H1 (cell line): ENCODE measurements around the gene OPHN1. TPM values are rescaled to one million over a fixed set of nuclear protein-coding genes. Genes with fewer than 3 reads are reported as not detected.

Source experiments
- POU5F1 ChIP-seq: IDR thresholded peaks from 2 replicates; pipeline ENCODE4 v1.6.1; 2011; ENCODE audit warnings: low read depth, mild to moderate bottlenecking, low read length, moderate library complexity
- polyA plus RNA-seq, 7 experiments: library from polyadenylated mRNA; depleted of rRNA in 3 of 7; stranded (reverse) in 5 of 7; unstranded in 2 of 7; fragments of >200 nt in 5 of 7; fragments of 200-250 nt in 2 of 7; gene quantifications; 1 replicate in 5 of 7; 2 replicates in 1 of 7; 4 replicates in 1 of 7; pipeline versions ENCODE4 v1.2.1 to v1.2.3, GENCODE V29; 2011 to 2013; ENCODE audit warnings: missing spikeins in 2 of 7, mixed read lengths in 2 of 7
- total RNA-seq: library from RNA; stranded (reverse); fragmentation: NEBNext Ultra II Directional; extraction: Animal tissue kit (Norgen Biotek cat#: 25700); gene quantifications from 2 replicates; pipeline ENCODE4 v1.2.1, GENCODE V29; 2021

OPHN1 gene
- total and polyA plus RNA-seq, 2 of the 8 experiments (the other 6 are each of a cell fraction or from before 2014, with no cell fraction given): 1.2 to 3.5 TPM

- no peak for TF ChIP-seq POU5F1
Observed at GRCh38 chrX:68261060-68261672, 172.1 kb downstream of the OPHN1 start (continued).
